GOT3 (cell line): ENCODE data around the gene TAF10.

ENCODE experiments used
- DNase-seq: peaks from one replicate; lab custom pipeline; 2025; ENCODE audit warnings: mixed read lengths; lab: John Stamatoyannopoulos, UW

TAF10 gene

DNA sequence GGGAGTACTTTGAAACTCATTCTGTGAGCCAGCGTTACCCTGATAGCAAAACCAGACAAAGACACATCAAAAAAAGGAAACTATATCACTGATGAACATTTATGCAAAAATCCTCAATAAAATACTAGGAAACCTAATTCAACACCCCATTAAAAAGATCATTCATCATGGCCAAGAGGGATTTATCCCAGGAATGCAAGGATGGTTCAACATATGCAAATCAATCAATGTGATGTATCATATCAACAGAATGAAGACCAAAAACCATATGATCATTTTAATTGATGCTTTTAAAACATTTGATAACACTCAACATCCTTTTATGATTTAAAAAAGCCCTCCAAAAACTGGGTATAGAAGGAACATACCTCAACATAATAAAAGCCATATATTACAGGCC is 28.4 kb downstream of the TAF10 start:
- no peak for DNase-seq

DNA sequence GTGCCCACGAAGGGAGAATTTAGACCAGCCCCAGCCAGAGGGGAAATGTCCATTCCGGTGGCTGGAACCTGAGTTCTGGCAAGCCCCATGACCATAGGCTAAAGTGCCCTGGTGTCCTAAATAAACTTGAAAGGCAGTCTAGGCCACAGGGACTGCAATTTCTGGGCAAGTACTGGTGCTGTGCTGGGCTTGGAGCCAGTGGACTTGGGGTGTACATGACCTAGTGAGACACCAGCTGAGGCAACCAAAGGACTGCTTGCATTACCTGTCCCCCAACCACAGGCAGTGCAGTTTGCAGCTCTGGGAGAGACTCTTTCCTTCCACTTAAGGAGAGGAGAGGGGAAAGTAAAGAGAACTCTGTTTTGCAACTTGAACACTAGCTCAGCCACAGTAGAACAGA is 32.3 kb downstream of the TAF10 start:
- DNase-seq, result no peak

DNA sequence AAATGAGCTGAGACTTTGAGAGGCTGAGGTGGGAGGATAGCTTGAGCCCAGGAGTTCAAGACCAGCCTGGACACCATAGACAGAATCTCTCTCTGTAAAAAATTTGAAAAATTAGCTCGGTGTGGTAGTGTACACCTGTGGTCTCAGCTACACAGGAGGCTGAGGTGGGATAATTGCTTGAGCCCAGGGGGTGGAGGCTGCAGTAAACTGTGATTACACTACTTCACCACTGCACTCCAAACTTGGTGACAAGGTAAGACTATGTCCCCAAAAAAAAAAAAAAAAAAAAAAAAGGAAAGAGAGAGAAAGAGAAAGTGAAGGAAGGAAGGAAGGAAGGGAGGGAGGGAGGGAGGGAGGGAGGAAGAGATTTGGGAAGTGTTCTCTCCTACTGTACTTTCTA is 33.9 kb downstream of the TAF10 start:
- no peak for DNase-seq

DNA sequence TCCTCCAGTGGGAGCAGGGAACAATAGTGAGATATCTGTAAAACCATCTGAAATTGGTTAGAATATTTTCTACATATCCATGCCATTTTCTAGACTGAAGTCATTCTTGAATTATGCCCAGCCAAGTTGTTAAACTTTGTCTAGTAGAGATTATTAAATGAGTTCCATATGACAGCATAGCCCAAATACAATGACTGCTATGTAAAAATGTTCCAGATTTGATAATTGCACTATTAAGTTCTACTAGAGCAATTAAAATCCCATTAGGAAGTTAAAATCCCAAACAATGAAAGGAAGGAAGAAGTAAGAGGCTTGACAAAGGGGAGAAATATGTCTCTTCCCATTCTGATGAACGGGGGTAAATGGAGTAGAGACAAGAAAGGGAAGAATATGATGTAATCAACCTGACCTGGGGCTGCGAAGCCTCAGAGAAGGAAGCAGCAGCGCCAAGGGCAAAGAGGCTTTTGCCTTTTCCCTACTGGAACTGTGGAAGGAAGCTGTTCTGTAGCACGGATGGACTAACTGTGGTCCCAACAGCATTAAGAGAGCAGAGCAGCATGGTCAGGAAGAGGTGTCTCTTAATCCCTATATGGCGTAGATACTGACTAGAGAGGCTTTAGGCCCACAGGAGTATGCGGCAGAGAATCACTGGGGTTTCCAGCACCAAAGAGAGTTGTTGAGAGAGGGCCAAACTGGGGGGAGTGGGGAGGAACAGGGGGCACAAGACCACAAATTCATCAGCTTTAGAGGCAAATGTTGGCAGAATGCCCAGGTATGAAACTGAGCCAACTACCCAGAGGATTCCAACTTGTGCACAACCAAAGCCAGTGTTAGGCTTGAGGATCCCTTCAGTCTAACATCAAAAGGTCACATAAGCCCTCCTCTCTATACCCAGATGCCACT is 35.3 kb downstream of the TAF10 start:
- DNase-seq, result no peak

DNA sequence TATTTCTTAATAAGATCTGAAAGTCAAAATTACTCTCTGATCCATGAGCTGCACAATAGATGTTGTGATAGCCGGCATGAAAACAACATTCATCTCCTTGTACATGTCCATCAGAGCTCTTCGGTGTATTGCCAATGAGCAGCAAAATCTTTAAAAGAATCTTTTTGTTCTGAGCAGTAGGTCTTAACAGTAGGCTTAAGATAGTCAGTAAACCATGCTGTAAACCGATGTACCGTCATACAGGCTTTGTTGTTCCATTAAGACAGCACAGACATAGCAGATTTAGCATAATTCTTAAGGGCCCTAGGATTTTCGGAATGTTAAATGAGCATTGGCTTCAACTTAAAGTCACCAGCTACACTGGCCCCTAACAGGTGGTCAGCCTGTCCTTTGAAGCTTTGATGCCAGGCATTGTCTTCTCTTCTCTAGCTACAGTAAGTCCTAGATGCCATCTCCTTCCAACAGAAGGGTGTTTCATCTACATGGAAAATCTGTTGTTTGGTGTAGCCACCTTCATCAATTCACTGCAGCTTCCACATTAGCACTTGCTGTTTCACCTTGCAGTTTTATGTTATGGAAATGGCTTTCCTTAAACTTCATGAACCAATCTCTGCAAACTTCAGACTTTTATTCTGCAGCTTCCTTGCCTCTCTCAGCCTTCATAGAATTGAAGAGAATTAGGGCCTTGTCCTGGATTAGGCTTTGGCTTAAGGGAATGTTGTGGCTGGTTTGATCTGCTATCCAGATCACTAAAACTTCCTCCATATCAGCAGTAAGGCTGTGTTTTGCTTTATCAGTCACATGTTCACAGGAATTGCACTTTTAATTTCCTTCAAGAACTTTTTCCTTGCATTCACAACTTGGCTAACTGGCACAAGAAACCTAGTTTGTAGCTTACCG is 37.0 kb downstream of the TAF10 start:
- DNase-seq, result no peak

DNA sequence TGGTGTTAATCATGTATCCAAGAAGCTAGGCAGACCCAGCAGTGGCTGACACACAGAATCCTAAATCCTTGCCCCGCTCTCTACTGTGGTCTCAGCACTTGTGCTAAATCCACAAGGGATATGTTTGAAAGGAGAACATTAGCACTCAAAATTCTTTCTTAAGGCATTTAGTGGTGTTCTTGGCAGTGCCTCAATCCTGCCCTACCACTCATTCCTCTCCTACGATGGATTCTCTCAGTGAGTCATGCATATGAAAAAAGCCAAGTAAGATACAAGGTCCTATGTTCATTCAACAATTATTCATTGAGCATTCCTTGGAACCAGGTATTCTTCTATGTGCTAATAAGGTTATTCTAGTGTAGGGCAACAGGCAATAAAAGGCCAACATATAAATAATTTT is 39.8 kb downstream of the TAF10 start:
- no peak for DNase-seq

DNA sequence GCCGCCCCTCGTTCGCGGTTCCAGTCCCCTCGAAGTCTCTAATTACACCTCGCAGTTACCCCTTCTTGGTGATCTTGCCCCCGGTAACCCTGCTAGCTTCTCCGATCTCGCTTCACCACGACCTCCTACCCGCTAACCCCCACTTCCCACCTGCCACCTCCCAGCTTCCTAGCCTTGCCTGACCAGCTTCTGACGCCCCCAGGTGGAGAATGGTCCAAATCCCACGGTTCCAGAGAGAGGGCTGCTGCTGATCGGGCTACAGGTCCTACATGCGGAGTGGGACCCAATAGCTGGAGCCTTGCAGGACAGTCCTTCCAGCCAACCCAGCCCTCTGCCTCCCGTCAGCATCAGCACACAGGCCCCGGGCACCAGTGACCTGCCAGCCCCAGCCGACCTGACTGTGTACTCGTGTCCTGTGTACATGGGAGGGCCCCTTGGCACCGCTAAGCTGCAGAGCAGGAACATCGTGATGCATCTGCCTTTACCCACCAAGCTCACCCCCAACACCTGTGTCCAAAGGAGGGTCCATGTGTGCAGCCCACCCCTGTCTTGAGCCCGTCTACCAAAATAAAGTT is 40.5 kb downstream of the TAF10 start:
- DNase-seq, result no peak

DNA sequence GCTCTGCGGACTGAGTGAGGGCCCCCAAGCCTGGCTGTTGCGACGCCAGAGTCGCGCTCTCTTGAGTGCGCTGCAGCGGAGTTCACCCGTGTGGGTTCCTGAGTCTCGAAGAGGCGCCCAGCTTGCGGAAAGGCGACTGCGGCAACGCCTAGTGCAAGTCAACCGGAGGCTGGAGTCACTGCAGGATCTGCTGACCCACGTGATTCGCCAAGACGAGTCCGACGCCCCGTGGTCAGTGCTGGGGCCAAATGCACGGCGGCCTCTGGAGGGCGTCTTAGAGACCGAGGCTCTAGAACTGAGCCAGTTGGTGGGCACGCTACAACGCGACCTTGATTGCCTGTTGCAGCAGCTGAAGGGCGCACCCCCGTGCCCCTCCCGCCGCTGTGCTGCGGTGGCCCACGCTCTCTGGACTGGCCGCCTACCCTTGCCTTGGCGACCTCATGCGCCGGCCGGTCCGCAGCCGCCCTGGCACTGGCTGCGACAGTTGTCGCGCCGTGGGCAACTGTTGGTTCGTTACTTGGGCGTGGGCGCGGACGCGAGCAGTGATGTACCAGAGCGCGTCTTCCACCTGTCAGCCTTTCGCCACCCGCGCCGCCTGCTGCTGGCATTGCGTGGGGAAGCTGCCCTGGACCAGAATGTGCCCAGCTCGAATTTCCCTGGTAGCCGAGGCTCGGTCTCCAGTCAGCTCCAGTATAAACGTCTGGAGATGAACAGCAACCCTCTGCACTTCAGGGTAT is 41.2 kb downstream of the TAF10 start:
- DNase-seq, result no peak

DNA sequence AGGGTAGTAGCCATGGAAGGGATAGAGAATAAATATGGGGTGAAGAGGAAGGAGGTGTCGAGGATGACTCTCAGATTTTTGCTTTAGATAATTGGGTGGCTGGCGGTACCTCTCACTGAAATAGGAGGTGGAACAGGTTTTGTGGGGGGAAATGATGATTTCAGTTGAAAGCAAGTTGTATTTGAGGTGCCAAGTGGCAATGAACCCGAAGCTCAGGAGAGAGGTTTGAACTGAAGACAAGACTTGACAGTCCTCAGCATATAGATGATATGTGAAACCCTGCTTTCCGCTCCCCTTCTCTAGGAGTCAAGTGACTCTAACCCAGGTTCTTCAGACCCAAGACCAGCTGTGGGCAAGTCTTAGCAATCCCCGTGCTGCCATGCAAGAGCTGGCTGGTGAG is 42.3 kb downstream of the TAF10 start:
- DNase-seq, result no peak

DNA sequence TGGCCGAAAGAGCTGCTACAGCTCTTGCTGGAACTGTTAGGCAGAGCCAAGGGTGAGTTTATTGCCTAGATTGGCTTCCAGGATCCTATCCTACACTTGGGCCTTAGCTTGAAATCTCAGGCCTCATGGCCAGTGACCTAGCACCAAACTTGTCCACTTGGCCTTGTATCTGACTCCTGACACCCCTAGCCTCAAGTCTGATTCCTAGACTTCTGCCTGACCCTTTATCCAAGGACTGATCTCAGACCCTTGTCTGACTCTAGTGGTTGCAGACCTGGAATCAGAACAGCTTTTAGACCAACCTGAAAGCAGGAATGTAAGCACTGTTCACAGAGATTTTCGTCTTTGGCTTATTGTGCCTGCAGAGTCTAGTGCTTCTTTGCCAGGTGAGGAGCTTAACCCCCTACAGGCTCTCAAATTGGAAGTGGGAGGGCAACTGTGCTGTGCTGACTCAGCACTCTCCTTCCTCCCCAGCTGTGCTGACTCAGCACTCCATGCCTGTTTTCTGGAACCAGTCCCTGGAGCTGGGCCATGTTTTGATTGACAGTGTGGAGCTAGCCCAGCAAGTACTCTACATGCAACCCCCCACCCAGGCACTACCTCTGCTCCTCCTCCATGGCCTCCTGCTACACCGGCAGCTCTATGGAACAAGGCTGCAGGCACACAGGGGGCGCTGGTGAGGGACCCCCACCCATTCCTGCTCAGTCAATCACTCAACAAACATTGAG is 43.7 kb downstream of the TAF10 start:
- DNase-seq, result no peak

DNA sequence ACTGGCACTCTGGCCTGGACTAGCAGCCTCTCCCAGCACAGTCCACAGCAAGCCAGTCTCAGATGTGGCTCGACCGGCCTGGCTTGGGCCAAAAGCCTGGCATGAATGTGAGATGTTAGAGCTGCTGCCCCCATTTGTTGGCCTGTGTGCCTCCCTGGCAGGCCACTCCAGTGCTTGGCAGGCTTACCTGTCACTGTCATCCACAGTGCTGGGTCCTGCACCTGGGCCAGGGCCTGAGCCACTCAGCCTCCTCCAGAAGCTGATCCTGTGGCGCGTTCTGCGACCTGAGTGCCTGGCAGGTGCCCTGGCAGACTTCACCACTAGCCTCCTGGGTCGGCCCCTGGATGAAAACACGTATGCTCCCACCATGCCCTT is 44.7 kb downstream of the TAF10 start:
- no peak for DNase-seq

DNA sequence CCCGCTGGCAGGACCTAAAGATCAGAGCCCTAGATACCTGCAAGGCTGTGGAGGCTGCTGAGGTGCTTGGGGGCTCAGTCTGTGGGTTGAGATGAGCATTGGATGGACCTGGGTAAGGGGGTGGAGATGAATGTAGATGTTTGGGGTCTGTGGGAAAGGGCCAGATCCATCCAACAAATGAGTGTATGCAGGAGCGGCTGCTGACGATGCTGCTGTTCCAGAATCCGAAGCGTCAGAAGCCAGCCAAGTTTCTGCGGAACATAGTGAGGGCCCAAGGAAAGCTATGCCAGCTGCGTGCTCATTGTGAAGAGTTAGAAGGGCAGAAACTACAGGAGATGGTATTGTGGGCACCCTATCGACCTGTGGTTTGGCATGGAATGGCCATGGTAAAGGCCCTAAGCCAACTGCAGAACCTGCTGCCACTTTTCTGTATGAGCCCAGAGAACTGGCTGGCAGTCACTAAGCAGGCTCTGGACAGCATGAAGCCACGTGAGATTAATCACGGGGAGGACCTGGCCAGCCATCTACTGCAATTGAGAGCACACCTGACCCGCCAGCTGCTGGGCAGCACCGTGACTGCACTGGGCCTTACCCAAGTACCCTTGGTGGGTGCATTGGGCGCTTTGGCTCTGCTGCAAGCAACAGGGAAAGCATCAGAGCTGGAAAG is 45.2 kb downstream of the TAF10 start:
- DNase-seq, result no peak

DNA sequence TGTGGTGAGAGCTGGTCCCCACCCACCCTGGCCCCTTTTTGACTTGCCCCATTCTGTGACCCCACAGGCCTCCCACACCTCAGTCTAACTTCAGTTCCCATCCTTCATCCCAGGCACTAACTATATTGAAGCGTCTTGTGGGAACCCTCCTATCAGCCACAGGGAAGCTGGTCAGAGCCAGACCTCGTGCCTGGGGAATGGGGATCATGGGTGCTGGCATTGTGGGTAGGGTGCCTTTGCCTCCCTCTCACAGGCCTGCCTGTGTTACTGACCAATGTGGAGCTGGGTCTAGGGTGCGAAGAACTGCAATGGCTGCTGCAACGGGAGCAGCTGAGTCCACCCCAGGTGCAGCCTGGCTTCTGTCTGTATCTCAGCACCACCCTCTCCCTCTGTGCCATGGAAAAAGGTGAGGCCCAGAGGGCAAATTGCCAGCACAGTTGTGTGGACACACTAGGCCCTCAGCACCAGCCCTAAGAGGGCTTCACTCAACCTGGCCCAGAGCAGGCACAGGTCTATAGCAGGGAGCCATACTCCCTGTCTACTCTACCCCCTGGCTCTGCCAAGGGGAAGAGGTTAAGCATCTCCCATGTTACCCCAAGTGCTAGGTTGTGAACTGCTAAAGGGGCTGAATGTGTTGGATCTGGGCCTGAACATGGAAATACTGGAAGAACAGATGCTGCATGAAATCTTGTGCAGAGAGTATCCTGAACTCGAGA is 45.9 kb downstream of the TAF10 start:
- no peak for DNase-seq

DNA sequence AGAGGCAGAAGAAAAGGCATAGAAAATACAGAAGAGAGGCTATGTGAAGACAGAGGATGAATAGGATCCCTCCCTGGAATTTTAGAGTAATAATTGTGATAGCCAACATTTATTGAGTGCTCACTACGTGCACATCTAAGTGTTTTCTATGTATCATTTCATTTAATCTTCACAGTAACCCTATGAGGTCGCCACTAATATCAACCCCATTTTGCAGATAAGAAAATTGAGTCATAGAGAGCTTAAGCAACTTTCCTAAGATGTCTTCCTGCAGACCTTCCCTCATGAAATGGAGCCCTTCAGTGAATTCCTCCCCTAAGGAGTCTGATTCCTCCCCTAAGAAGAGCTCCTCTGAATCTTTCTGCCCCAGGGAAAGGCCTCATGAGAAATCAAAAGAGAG is 46.7 kb downstream of the TAF10 start:
- no peak for DNase-seq

DNA sequence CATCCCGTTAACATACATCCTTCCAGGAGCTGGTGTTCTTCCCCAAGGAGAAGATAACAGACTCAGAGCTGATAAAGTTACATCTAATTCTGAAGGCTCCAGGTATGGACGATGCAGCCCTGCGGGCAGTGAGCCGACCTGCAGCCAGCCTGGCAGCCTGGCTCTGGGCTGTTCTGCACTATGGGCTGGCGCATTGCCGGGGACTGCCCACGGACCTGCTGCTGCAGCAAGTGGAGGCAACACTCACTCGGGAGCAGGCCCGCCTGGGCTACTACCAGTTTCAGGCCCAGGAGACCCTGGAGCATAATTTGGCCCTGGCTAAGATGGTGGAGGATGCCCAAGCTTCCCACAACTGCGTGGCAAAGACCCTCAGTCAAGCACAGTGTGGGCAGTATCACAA is 48.3 kb downstream of the TAF10 start:
- no peak for DNase-seq

DNA sequence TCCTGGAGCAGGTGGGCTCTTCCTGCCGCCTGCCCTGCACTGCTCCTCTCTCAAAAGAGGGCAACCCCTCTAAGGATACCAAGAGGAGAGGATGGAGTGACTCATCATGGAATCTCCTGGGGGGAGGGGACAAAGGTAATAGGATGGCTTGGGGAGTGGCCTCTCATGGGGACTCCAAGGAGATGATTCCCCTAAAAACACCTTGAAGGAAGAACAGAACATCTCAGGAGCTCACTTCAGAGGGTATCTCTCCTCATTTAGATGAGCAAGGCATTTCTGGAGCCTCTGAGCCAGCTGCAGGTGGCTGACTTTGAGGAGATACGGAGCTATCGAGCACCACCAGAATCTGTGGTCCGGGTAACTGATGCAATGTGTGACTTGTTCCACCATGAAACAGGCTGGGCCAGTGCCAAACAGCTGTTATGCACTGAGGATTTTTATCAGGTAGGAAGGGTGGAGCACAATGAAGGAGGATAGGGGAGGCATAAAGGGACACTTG is 48.8 kb downstream of the TAF10 start:
- DNase-seq, result no peak

DNA sequence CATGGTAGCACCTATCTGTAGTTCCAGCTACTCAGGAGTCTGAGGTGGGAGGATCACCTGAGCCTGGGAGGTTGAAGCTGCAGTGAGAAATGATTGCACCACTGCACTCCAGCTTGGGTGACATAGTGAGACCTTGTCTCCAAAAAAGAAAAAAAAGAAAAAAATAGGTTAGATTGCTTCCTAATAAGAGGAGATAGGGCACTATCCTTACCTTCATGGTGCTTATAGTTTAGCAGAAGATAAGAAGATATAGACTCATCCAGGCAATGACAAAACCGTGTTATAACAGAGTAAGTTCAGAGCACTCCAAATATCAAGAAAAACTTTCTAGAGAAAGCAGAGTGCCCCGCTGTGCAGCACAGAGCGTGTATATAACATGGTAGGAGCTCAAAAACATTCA is 50.7 kb downstream of the TAF10 start:
- DNase-seq, result no peak
